HCT116 (cell line): Measurements from ENCODE around the gene OSGIN1. TPM values are rescaled to one million over a fixed set of nuclear protein-coding genes. Genes with fewer than 3 reads are reported as not detected.
A peak's percentile ranks its signal among the peaks of the same experiment; 100 is the strongest.

Experiments
- ATAC-seq: fragments of 200-7000 bp; cut with Tn5 transposase; 2 replicates; pipeline ENCODE4 v1.9.1; 2020; ENCODE audit warnings: mild to moderate bottlenecking, moderate library complexity
- BruUV-seq: library from RNA; stranded (reverse); fragments of 400-500 nt; replicated peaks from 2 replicates; lab custom pipeline; 2021; lab: Mats Ljungman, UMichigan
- CTCF ChIA-PET: fragments of 300-600 bp; sonication (Branson Sonifier 250); formaldehyde crosslinking; loops from one replicate; lab custom pipeline; 2021; ENCODE audit warnings: antibody characterized with exemption; lab: Charles Lee
- POLR2A ChIA-PET: fragments of 300-600, 350-600 bp; sonication (Branson Sonifier 250); formaldehyde crosslinking; loops from one replicate; lab custom pipeline; 2021; ENCODE audit warnings: antibody characterized with exemption; lab: Charles Lee
- RAD21 ChIA-PET, 2 experiments: fragments of 300-600 bp; sonication (Branson Sonifier 250); formaldehyde crosslinking; loops; one replicate each; lab custom pipeline; 2023; ENCODE audit warnings: low total read pairs in 2 of 2; ENCODE audit not compliant: uncharacterized antibody in 2 of 2, unreplicated experiment in 2 of 2, low non-redundant PET in 1 of 2; lab: Charles Lee
- DNase-seq: peaks from one replicate; pipeline ENCODE4 v3.0.0-alpha.2; 2010; ENCODE audit warnings: low read depth, low spot score
- H2AFZ ChIP-seq: fragments of 200-600 bp; shearing (Covaris generic), sonication (generic); 2 replicates; pipeline ENCODE4 v1.6.1; 2017; ENCODE audit warnings: low read depth, mixed run types, mixed read lengths, antibody characterized with exemption, low read length; ENCODE audit not compliant: poor library complexity, severe bottlenecking
- H3K27ac ChIP-seq: 2 replicates; pipeline ENCODE4 v1.5.1; 2012; ENCODE audit warnings: low read depth, low read length
- H3K27me3 ChIP-seq: fragments of 200-600 bp; sonication (generic); 2 replicates; pipeline ENCODE4 v1.6.1; 2016; ENCODE audit warnings: mixed run types, low read length, mixed read lengths; ENCODE audit not compliant: insufficient read depth
- H3K36me3 ChIP-seq, 2 experiments: fragments of 200-500 bp in 1 of 2; fragments of 200-600 bp in 1 of 2; sonication (Bioruptor generic) in 1 of 2; sonication (generic) in 1 of 2; 2 replicates each; pipeline versions ENCODE4 v1.5.1 to v1.6.1; 2014 to 2016; ENCODE audit warnings: low read length in 2 of 2, inconsistent platforms in 1 of 2, mixed read lengths in 1 of 2, mixed run types in 1 of 2; ENCODE audit not compliant: insufficient read depth in 2 of 2, control insufficient read depth in 1 of 2
- H3K4me1 ChIP-seq, 2 experiments: fragments of 200-600 bp in 1 of 2; sonication (generic) in 1 of 2; 2 replicates each; pipeline versions ENCODE4 v1.5.1 to v1.6.1; 2012 to 2017; ENCODE audit warnings: low read length in 2 of 2, inconsistent platforms in 1 of 2, mild to moderate bottlenecking in 1 of 2, mixed read lengths in 1 of 2, mixed run types in 1 of 2, moderate library complexity in 1 of 2; ENCODE audit not compliant: insufficient read depth in 2 of 2, control insufficient read depth in 1 of 2
- H3K4me2 ChIP-seq: fragments of 200-600 bp; sonication (generic); 2 replicates; pipeline ENCODE4 v1.6.1; 2017; ENCODE audit warnings: mixed run types, low read length, mixed read lengths
- H3K4me3 ChIP-seq, 2 experiments: fragments of 200-600 bp in 1 of 2; sonication (generic) in 1 of 2; replicated peaks in 1 of 2; 2 replicates each; pipeline ENCODE4 v1.5.1; 2011 to 2016; ENCODE audit warnings: low read length in 2 of 2, control low read depth in 1 of 2, low read depth in 1 of 2, mild to moderate bottlenecking in 1 of 2, mixed read lengths in 1 of 2, mixed run types in 1 of 2
- H3K79me2 ChIP-seq: fragments of 200-600 bp; sonication (generic); 2 replicates; pipeline ENCODE4 v1.6.1; 2017; ENCODE audit warnings: mild to moderate bottlenecking, mixed run types, low read length, moderate library complexity, mixed read lengths; ENCODE audit not compliant: insufficient read depth
- H3K9ac ChIP-seq: fragments of 200-600 bp; sonication (generic); 2 replicates; pipeline ENCODE4 v1.6.1; 2016; ENCODE audit warnings: low read length, mixed read lengths
- H3K9me2 ChIP-seq: fragments of 200-600 bp; sonication (generic), shearing (Covaris generic); 2 replicates; pipeline ENCODE4 v1.6.1; 2017; ENCODE audit warnings: mixed run types, mild to moderate bottlenecking, moderate library complexity; ENCODE audit not compliant: insufficient read depth
- H3K9me3 ChIP-seq, 2 experiments: fragments of 200-500 bp in 1 of 2; fragments of 200-600 bp in 1 of 2; sonication (Bioruptor generic) in 1 of 2; sonication (generic) in 1 of 2; 2 replicates each; pipeline ENCODE4 v1.6.1; 2014 to 2017; ENCODE audit warnings: low read length in 2 of 2, mixed read lengths in 2 of 2, inconsistent platforms in 1 of 2, low read depth in 1 of 2, mild to moderate bottlenecking in 1 of 2, mixed run types in 1 of 2, moderate library complexity in 1 of 2; ENCODE audit not compliant: control insufficient read depth in 1 of 2, insufficient read depth in 1 of 2
- H4K20me1 ChIP-seq: fragments of 200-600 bp; sonication (generic), shearing (Covaris generic); 2 replicates; pipeline ENCODE4 v1.6.1; 2017; ENCODE audit warnings: mixed run types, mild to moderate bottlenecking, moderate library complexity; ENCODE audit not compliant: insufficient read depth
- ATF3 ChIP-seq: IDR thresholded peaks from 2 replicates; pipeline ENCODE4 v1.6.1; 2012
- CEBPB ChIP-seq: IDR thresholded peaks from 2 replicates; pipeline ENCODE4 v1.6.1; 2012; ENCODE audit warnings: low read depth
- ELF1 ChIP-seq: IDR thresholded peaks from 2 replicates; pipeline ENCODE4 v1.6.1; 2012; ENCODE audit warnings: low read depth, borderline replicate concordance
- EZH2 ChIP-seq: fragments of 200-600 bp; sonication (generic); IDR thresholded peaks from 2 replicates; pipeline ENCODE4 v1.6.1; 2017; ENCODE audit warnings: antibody characterized with exemption, mixed run types
- JUND ChIP-seq: IDR thresholded peaks from 2 replicates; pipeline ENCODE4 v1.6.1; 2012
- POLR2AphosphoS5 ChIP-seq: IDR thresholded peaks from 2 replicates; pipeline ENCODE4 v1.6.1; 2011; ENCODE audit warnings: mild to moderate bottlenecking, low read depth, low read length, moderate library complexity
- RAD21 ChIP-seq: IDR thresholded peaks from 2 replicates; pipeline ENCODE4 v1.6.1; 2012; ENCODE audit warnings: low read depth, mild to moderate bottlenecking
- REST ChIP-seq: IDR thresholded peaks from 2 replicates; pipeline ENCODE4 v1.6.1; 2012; ENCODE audit warnings: low read depth
- SRF ChIP-seq: IDR thresholded peaks from 2 replicates; pipeline ENCODE4 v1.6.1; 2012; ENCODE audit warnings: low read depth
- YY1 ChIP-seq: IDR thresholded peaks from 2 replicates; pipeline ENCODE4 v1.6.1; 2011; ENCODE audit warnings: low read length, low read depth, moderate library complexity, mild to moderate bottlenecking; ENCODE audit not compliant: insufficient replicate concordance; ENCODE audit errors: extremely low read depth
- ZBTB33 ChIP-seq: IDR thresholded peaks from 2 replicates; pipeline ENCODE4 v1.6.1; 2011; ENCODE audit warnings: mild to moderate bottlenecking, low read length, moderate library complexity; ENCODE audit not compliant: insufficient replicate concordance; ENCODE audit errors: extremely low read depth
- ZFX ChIP-seq: fragments of 450-650 bp; IDR thresholded peaks from 2 replicates; pipeline ENCODE4 v1.6.1; 2017
- ZNF274 ChIP-seq: fragments of 200-500 bp; sonication (Bioruptor generic); IDR thresholded peaks from 2 replicates; pipeline ENCODE4 v1.6.1; 2014; ENCODE audit warnings: mild to moderate bottlenecking, low read depth, low read length, inconsistent platforms
- intact Hi-C: fragments of 100-400 bp; cut with micrococcal nuclease; formaldehyde crosslinking; loops from 2 replicates; pipeline ENCODE4 v1.10.0; 2022
- total RNA-seq: library from RNA; stranded (reverse); gene quantifications from one replicate; pipeline ENCODE4 v1.2.1, GENCODE V29; 2021; ENCODE audit not compliant: unreplicated experiment

OSGIN1 gene
- total RNA-seq, 1 experiment from 2014 or later = 19.8 TPM

- Histone ChIP-seq H2AFZ (no peak overlapping the region), H4K20me1 (no peaks in the 10 kb centered on the region), H3K27ac (no peak overlapping the region), H3K9me2 (no peaks in the 10 kb centered on the region), H3K36me3 (0 out of 4 replicates have a peak, but pooled peaks cover 2 to 3% of the 10 kb centered on the region in 2 experiments), H3K9me3 (no peaks in the 10 kb centered on the region), H3K79me2 (no peaks in the 10 kb centered on the region), H3K4me2 (peak overlapping the region; percentile 52), H3K4me1 (no peaks in the 10 kb centered on the region), H3K9ac (no peak overlapping the region), H3K4me3 (no peak overlapping the region), H3K27me3 (no peaks in the 10 kb centered on the region)
- CTCF ChIA-PET = no interaction called here
- ATAC-seq = peak; percentile 46
- no peak for TF ChIP-seq EZH2
- 0 out of 2 replicates have a peak, but pooled peaks have one; percentile 13 for TF ChIP-seq ZFX
- DNase-seq = no peak
- POLR2A ChIA-PET = no interaction called here
- RAD21 ChIA-PET = no interaction called here
- BruUV-seq = no TSS peak
- intact Hi-C loops = loop anchor here (1.0 kb wide), 3 partner anchors 80 to 516 kb away; no protein-coding TSS in a partner anchor
Observed at GRCh38 chr16:83968306-83968851, 15.3 kb downstream of the OSGIN1 start.

GRCh38 chr16:83968891-83969649, 16.0 kb downstream of the OSGIN1 start:
- no peak overlapping the region for H3K9ac ChIP-seq
- ChIA-PET POLR2A (no interaction called here), RAD21 (interaction anchor here in 1 of 2 experiments (0.6 kb wide), 3 partner anchors 44 to 88 kb away, joined by 3 to 5 read pairs (median 3); no protein-coding TSS in a partner anchor), CTCF (interaction anchor here (0.6 to 2.4 kb wide), 4 partner anchors 45 to 116 kb away, joined by 3 to 8 read pairs (median 4); no protein-coding TSS in a partner anchor)
- no peak overlapping the region for H3K27ac ChIP-seq
- H3K4me3 ChIP-seq = no peak overlapping the region
- BruUV-seq = no TSS peak
- intact Hi-C loops = loop anchor here (1.0 kb wide), 3 partner anchors 79 to 515 kb away; no protein-coding TSS in a partner anchor
- H4K20me1 ChIP-seq = no peaks in the 10 kb centered on the region
- H3K79me2 ChIP-seq = no peaks in the 10 kb centered on the region
- H3K9me3 ChIP-seq = no peaks in the 10 kb centered on the region
- no peaks in the 10 kb centered on the region for H3K4me1 ChIP-seq
- no peaks in the 10 kb centered on the region for H3K9me2 ChIP-seq
- no peak for DNase-seq
- ATAC-seq = no peak
- no peaks in the 10 kb centered on the region for H3K36me3 ChIP-seq
- H2AFZ ChIP-seq = no peak overlapping the region
- no peaks in the 10 kb centered on the region for H3K27me3 ChIP-seq
- H3K4me2 ChIP-seq = no peak overlapping the region
- no peak for TF ChIP-seq CEBPB
- TF ChIP-seq ELF1 = no peak
- no peak for TF ChIP-seq ZBTB33
- TF ChIP-seq ZNF274 = no peak
- TF ChIP-seq RAD21 = no peak
- TF ChIP-seq POLR2AphosphoS5 = no peak
- TF ChIP-seq JUND = no peak
- TF ChIP-seq YY1 = no peak
- no peak for TF ChIP-seq ATF3
- TF ChIP-seq SRF = no peak
- no peak for TF ChIP-seq REST
